Right lobe of liver (tissue), 6 donors: Measurements from ENCODE around the gene ADGRD1. TPM values are rescaled to one million over a fixed set of nuclear protein-coding genes. Genes with fewer than 3 reads are reported as not detected.

Experiments
- ATAC-seq, 4 donors: fragments of 200-7000 bp; cut with Tn5 transposase; one replicate each; pipeline ENCODE4 v1.9.1; 2020; ENCODE audit warnings: mild to moderate bottlenecking in 4 of 4, moderate library complexity in 4 of 4
- DNase-seq, 3 donors: peaks; one replicate each; pipeline ENCODE4 v3.0.0-alpha.2; 2020
- H3K27ac ChIP-seq, 3 donors: fragments of 200-600 bp; one replicate each; pipeline ENCODE4 v1.8.0; 2022
- H3K27me3 ChIP-seq, 2 donors: fragments of 200-600 bp; one replicate each; pipeline ENCODE4 v1.8.0; 2022
- H3K36me3 ChIP-seq, 4 donors: fragments of 200-600 bp; sonication (generic) in 1 of 4; one replicate each; pipeline versions ENCODE4 v1.5.1 to v1.8.0; 2017 to 2022; ENCODE audit warnings: control low read depth in 1 of 4
- H3K4me1 ChIP-seq, 4 donors: fragments of 200-600 bp; sonication (generic) in 1 of 4; one replicate each; pipeline versions ENCODE4 v1.5.1 to v1.8.0; 2017 to 2022; ENCODE audit warnings: control low read depth in 1 of 4
- H3K4me3 ChIP-seq, 3 donors: fragments of 200-600 bp; one replicate each; pipeline ENCODE4 v1.8.0; 2022
- H3K9me3 ChIP-seq, 4 donors: fragments of 200-600 bp; sonication (generic) in 1 of 4; one replicate each; pipeline versions ENCODE4 v1.5.1 to v1.8.0; 2017 to 2022; ENCODE audit warnings: control low read depth in 1 of 4
- POLR2A ChIP-seq: fragments of 450-650 bp; IDR thresholded peaks from one replicate; pipeline ENCODE4 v1.6.1; 2017; ENCODE audit warnings: antibody characterized with exemption, mild to moderate bottlenecking
- WGBS: methylation state at CpG from one replicate; pipeline ENCODE4 v1.1.6; 2018; ENCODE audit warnings: low coverage, low lambda C conversion rate; ENCODE audit not compliant: insufficient coverage; ENCODE audit errors: missing lambda C conversion rate; 5-methylcytosine and 5-hydroxymethylcytosine counted together
- intact Hi-C, 2 donors: fragments of 100-400 bp; cut with DNase I; formaldehyde crosslinking; loops; one replicate each; pipeline versions ENCODE4 v1.11.2 to v1.14.1; 2022
- total RNA-seq, 6 experiments: library from RNA; depleted of rRNA in 2 of 6; stranded (reverse); fragments of >200 nt in 2 of 6; fragmentation: NEBNext Ultra II Directional in 3 of 6; extraction: Animal tissue kit (Norgen Biotek cat#: 25700) in 3 of 6; gene quantifications; one replicate each; pipeline versions ENCODE4 v1.1.0 to v1.2.4, GENCODE V29; 2016 to 2023
- TF ChIP-seq, protein P1 (sequence below), 4 donors: fragments of 200-600 bp in 3 of 4; fragments of 450-650 bp in 1 of 4; IDR thresholded peaks; one replicate each; pipeline versions ENCODE4 v1.5.1 to v1.8.0; 2016 to 2022; ENCODE audit warnings: antibody characterized with exemption in 4 of 4, mild to moderate bottlenecking in 2 of 4
- donor health status: DM: no; HTN: yes; CAD: no.
- donor health status: DM: no; HTN: no; CAD: no.
- donor health status: DM: no; HTN: no; CAD: no.
- donor health status: DM: no; HTN: yes; CAD: no.
- donor health status: DM: no; HTN: yes; CAD: no.

Gene ADGRD1
- total RNA-seq, 6 experiments from 2014 or later, result 4.7 to 17.0 (median 10.9) TPM

DNA sequence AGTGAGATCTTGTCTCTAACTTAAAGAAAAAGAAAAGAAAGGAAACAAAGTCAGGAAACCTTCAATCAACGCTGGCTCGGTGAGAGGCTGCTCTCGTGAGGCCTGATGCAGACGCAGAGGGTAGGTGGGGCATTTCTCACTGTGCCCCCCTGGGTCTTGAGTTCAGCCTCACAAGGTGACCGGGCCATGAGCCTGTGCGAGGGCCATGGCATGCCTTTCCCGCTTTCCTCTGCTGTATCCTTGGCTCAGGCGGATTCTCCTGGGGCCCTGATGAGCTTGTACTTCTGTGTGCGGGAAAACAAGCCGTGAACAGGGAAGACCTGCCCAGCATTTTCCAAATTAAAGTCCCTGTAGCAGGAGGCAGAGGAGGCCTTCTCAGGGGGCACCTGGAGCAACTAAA is 20.2 kb downstream of the ADGRD1 start:
- no peak for DNase-seq
- Histone ChIP-seq H3K4me3 (no peak overlapping the region), H3K9me3 (no peaks in the 10 kb centered on the region), H3K36me3 (no peaks in the 10 kb centered on the region), H3K27ac (no peak overlapping the region), H3K27me3 (no peaks in the 10 kb centered on the region), H3K4me1 (peaks cover 0 to 28% (median 5%) of the 10 kb centered on the region in 4 donors)
- 100% methylated on average over 2 of the region's 10 CpGs for WGBS
- intact Hi-C loops, result no loop called here
- TF ChIP-seq POLR2A, result no peak
- TF ChIP-seq, protein P1, sequence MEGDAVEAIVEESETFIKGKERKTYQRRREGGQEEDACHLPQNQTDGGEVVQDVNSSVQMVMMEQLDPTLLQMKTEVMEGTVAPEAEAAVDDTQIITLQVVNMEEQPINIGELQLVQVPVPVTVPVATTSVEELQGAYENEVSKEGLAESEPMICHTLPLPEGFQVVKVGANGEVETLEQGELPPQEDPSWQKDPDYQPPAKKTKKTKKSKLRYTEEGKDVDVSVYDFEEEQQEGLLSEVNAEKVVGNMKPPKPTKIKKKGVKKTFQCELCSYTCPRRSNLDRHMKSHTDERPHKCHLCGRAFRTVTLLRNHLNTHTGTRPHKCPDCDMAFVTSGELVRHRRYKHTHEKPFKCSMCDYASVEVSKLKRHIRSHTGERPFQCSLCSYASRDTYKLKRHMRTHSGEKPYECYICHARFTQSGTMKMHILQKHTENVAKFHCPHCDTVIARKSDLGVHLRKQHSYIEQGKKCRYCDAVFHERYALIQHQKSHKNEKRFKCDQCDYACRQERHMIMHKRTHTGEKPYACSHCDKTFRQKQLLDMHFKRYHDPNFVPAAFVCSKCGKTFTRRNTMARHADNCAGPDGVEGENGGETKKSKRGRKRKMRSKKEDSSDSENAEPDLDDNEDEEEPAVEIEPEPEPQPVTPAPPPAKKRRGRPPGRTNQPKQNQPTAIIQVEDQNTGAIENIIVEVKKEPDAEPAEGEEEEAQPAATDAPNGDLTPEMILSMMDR (IDR thresholded peaks at IDR 0.05), result no peak
- no peak for ATAC-seq

DNA sequence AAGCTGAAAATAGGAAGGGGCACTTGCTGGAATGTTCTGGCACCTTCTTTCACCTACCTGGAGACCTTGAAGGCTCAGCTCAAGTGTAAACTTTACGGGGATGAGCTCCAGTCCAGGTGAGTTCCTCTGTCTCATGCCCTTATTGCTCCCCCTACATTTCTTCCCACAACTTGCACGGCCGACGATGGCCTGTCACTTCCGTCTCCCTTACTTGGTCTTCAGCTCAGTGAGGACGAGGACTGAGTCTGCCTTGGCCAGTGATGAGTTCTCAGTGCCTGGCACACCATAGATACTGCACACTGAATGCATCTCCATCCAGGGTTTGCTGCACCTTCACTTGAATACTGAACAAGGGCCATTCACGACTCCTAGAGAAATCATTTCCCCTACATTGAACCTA is 21.4 kb downstream of the ADGRD1 start:
- TF ChIP-seq, protein P1 (IDR thresholded peaks at IDR 0.05), result no peak
- no peak for TF ChIP-seq POLR2A
- no peak overlapping the region for H3K27ac ChIP-seq
- H3K4me3 ChIP-seq, result no peak overlapping the region
- H3K27me3 ChIP-seq, result no peaks in the 10 kb centered on the region
- H3K9me3 ChIP-seq, result no peaks in the 10 kb centered on the region
- WGBS, result 85% methylated on average over 5 of the region's 7 CpGs
- intact Hi-C loops, result no loop called here
- DNase-seq, result no peak
- ATAC-seq, result no peak
- no peaks in the 10 kb centered on the region for H3K36me3 ChIP-seq
- H3K4me1 ChIP-seq, result peaks cover 0 to 24% (median 5%) of the 10 kb centered on the region in 4 donors

DNA sequence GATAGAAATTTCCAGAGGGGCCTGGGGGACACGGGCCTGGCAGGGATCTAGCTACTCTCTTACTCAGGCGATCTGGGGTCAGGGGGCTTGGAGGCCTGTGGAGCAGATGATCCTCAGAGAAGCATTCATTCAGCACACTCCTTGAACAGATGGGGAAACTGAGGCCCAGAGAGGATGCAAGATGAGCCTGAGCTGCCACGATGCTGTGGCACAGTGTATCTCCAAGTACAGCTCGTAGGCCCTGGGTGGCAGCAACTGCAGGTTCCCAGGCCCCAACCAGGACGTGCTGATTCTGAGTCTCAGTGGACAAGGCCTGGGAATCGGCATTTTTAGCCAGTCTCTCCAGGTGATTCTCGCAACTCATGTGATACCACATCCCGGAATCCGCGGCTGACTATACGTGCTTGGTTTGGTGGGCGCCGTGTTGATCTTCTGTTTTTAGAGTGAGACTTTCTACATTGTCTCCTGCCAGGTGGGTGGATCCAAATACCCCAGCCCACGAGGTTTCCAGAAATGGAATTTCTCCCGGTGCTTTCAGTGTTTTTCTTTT is 22.5 kb downstream of the ADGRD1 start:
- peaks cover 0 to 13% (median 3%) of the 10 kb centered on the region in 4 donors for H3K4me1 ChIP-seq
- intact Hi-C loops, result no loop called here
- no peaks in the 10 kb centered on the region for H3K36me3 ChIP-seq
- ATAC-seq (no peak), DNase-seq (no peak)
- H3K27ac ChIP-seq, result no peak overlapping the region
- H3K4me3 ChIP-seq, result no peak overlapping the region
- H3K27me3 ChIP-seq, result no peaks in the 10 kb centered on the region
- TF ChIP-seq, protein P1 (IDR thresholded peaks at IDR 0.05), result no peak
- no peak for TF ChIP-seq POLR2A
- 82% methylated on average over 12 of the region's 15 CpGs for WGBS
- H3K9me3 ChIP-seq, result no peaks in the 10 kb centered on the region

DNA sequence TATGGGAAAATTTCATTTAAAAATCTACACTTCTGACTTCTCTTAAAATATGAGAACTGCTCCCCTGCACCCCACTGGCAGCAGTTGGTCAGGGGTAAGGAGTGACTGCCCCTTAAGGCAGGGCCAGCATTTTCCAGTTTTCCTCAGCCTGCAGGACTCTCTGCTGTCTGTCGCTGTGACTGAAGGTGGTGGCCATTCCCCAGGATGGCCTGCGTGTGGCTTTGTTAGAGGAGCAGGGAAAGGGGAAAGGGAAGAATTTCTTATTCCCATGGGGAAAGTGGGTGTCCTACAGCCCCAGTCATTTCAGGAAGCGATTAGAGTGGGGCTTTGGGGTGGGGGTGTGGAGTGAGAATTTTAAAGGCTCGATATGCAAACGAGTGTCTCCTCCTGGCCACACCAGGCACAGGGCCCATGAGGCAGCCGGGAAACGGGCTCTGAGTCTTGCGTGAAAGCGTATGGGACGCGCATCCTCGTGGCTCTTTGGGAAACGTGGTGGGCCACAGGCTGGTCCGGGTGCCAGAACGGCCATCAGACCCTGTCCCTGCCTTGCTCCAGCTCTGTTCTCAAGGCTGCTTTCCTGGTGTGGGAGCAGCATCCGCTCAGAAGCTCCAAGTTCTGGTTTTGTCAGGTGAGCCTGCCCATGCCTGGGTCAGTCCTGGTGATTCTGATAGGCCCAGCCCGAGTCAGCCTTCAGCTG is 23.5 kb downstream of the ADGRD1 start:
- Histone ChIP-seq H3K4me1 (peaks cover 0 to 6% (median 0%) of the 10 kb centered on the region in 4 donors), H3K27ac (no peak overlapping the region), H3K36me3 (no peaks in the 10 kb centered on the region), H3K27me3 (no peaks in the 10 kb centered on the region), H3K9me3 (no peaks in the 10 kb centered on the region), H3K4me3 (no peak overlapping the region)
- TF ChIP-seq, protein P1 (IDR thresholded peaks at IDR 0.05), result no peak
- TF ChIP-seq POLR2A, result no peak
- intact Hi-C loops, result no loop called here
- DNase-seq (no peak), ATAC-seq (no peak)
- WGBS, result 88% methylated on average over 5 of the region's 17 CpGs
